NCI-H526 (cell line): ENCODE measurements around the gene CTIF.

Experiments used
- DNase-seq, 2 experiments: peaks; one replicate each; lab custom pipeline; 2025; lab: John Stamatoyannopoulos, UW

CTIF gene

DNA sequence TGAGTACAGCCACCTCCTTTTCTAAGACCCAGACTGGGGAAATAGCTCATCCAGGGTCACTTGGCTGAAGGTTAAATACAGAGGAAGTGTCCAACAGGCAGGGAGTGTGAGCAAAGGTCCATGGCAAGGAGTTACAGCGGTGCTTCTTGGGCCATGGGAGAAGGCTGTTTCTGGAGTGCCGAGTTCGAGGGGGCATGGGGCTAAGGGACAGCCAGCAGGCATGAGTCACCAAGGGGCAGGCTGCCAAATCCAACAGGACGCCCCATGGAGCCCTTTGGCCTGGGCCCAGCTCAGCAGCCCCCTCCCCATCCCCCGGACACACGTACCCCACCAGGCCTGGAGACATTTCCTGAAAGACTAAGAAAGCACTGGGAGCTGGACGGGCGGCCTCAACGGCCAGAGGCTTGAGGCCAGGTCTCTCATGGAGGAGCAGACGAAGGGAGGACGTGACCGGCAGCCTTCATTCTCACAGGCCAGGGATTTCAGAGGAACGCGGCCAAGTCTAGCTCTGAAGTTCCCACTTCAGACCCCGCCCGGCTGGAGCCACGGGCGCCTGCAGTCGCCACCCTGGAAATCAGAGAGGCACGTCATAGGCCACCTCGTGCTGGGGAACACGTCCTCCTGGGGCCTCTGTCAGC, 251.5 kb downstream of the CTIF start:
- no peak for DNase-seq

DNA sequence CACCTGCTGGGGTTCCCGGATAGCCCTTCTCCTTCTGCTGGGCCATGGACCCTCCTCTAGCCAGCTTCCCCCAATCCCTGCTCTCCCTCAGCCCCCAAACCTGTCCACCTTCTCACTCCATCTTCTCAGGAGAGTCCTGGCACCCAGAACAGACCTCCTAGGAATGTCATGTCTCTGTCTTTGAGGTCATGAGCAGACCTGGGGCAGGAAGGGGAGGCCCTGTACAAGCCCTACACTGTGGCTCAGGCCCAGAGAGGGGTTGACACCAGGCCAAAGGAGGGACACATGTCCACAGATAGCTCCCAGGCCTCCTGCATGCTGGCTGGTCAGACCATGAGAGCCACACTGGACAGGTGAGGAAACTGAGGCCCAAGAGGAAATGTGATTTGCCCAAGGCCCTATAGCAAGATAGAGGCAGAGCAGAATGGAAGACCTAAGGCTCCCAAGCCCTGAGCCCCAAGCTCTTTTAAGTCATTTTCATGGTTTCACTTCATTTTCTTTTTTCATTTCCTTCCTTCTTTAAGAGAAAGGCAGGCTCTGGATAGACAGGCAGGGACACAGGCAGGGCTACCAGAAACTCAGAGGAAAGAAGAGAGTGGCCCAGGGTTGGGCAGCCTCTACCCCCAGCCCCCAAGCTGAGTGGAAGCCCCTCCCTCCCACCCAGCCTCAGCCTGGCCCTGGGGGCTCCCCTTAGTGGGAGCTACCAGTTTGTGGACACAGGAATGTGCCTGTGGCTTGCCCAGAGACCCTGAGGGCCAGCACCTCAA, 252.2 kb downstream of the CTIF start:
- no peak for DNase-seq

DNA sequence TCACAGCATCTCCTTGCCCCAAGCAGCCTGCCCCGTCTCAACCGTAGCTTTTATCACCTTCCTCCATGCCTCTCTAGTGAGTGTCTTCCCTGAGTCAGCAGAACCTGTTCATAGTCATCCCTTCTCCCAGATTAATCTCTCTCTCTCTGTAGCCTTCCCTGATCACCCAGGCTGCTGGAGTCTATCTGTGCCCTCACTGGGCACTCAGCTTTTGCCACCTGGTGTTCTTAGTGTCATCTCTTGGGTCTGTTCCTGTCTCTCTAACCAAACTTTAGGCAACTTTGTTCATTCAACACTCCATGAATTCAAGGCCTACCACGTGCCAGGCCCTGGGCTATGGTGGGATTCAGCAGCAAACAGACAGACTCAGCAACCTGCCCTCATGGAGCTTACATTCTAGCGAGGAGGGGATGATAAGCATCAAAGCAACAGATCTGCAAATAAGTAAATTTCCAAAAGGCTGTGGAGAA, 252.8 kb downstream of the CTIF start:
- no peak for DNase-seq

DNA sequence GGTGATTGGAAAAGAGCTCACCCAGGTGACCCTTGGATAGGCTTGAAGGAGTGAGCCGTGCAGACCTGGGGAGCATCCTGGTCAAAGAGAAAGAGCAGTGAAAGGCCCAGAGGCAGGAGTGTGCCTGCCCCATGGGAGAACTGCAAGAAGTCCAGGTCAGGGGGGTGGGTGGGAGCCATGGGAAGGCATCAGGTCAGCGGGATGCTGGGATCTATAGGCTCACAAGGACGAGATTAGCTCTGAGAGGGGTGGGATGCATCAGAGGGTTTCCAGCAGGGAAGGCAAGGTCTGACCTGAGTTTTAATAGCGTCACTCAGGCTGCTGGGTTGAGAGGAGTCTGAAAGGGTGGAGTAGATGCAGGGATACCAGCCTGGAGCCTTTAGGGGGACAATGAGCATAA, 253.3 kb downstream of the CTIF start:
- DNase-seq, result no peak

DNA sequence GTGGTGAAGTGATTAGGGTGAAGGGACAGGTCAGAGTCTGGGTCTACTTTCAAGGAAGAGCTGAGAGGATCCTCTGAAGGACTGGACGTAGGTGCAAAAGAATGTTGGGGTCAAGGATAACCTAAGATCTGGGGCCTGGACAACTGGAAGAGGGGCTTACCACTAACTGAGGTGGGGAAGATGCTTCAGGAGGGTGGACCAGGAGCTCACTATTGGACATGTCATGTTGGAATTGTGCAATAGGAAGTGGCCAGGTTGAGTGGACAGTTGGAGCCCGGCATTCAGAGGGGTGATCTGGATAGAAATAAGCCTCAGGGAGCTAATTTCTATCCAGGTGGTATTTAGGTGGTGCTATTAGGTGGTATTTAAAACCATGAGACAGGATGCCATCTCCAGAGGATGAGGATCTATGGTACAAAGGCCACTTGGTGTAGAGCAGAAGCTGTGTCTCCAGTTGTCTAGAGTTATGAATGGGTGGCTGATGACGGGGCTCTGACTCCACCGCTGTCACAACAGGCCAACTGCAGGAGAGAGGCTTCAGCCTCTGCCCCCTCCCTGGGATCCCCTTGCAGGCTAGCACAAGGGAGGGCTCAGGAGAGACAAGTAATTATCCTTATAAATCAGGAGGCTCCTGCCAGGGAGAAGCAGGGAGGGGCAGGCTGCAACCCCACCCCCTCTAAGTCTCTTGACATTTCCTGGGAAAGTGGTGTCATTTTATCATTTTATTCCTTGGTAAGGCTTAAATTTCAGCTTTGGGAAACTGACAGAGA, 254.0 kb downstream of the CTIF start:
- no peak for DNase-seq

DNA sequence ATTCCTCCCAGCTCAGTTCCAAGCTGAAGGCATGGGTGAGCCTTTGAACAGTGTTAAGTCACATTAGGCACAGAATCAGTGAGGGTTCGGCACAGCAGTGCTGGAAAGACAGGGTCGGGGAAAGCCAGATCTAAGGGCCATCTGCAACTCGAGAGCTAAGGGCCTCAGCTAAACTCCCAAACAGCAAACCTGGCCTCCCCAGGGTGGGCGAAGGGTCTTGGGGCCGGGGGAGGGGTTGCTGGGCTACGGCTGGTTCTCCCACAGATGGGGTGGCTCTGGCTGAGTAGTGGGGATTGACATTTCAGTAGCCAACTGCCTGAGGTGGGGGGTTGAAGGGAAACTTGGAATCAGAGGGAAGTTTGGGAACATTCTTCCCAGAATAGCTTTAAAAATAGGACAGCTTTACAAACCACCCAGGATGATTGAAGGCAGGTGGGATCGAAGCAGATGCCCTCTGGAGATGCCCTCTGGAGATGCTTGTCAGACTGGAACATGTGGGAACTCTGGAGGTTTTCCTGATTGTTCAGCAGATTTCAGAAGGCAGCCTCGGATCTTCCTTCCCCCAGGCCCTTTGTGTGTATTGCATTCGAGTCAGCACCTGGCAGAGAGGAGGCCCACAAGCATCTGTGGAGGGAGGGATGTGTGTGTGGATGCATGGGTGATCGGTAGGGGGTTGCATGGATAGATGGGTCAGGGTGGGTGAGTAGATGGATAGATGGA, 255.6 kb downstream of the CTIF start:
- no peak for DNase-seq

DNA sequence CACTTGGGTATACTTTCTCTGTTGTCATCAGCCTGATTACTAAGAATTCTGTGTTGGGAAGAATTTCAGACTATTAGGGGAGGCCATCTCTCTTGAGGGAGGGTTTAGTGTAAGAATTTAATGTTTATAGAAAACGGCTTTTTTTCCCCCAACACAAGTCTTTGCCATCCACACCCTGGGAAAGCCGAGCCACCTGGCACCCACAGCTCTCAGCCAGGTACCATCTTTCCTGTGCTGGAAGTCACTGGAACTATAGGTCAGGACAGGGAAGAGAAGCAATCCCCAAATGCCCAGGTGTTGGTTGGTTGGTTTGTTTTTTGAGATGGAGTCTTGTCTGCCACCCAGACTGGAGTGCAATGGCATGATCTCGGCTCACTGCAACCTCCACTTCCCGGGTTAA, 256.9 kb downstream of the CTIF start:
- no peak for DNase-seq

DNA sequence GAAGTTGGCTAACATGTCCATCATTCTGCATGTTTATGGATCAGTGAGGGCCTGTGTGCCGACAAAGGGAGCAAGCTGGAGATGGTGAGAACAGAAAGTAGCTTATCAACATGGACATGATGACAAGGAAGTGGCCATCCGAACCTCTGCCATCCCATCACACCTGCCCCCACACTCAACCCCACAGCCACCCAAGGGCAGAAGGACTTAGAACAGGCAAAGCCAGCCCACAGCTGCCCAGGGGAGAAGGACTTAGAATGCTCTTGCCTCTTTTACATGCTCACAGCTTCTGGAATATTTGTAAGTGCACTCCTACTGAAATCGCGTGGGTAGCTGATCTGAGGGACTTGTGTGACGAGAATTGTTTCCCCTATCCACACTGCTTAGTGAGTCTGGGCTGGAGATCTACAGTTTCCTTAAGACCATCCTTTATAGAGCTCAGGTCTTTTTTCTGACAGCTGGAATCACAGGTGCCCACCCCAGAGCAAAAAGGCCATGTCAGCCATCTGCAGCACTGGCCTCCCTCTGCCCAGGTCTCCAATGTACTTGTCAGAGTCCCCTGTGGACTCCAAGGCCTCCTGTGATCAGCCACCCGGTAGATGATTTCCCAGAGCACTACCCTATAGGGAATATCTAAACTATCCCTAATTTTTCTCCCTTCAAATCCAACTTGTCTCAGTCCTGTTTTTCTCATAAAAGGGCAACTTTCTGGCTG, 257.8 kb downstream of the CTIF start:
- DNase-seq, result no peak

DNA sequence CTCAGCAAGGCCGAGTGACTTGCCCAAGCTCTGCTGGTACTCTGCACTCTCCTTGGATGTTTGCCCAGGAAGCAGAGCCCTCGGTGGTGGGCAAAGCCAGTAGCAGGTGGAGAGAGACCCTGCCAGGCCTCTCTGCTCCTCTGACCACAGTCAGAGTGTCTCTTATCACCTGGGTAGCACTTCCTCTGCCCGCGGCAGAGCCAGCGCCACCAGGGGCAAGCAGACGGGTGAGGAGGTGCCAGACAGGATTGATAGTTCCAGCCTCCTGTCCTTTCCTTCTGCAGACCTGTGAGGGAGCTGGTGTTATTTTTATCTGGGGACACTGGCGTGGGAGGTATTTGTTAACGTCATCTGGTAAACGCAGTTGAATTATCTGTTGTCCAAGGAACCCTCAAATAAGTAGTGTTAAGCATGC, 259.0 kb downstream of the CTIF start:
- DNase-seq, result no peak

DNA sequence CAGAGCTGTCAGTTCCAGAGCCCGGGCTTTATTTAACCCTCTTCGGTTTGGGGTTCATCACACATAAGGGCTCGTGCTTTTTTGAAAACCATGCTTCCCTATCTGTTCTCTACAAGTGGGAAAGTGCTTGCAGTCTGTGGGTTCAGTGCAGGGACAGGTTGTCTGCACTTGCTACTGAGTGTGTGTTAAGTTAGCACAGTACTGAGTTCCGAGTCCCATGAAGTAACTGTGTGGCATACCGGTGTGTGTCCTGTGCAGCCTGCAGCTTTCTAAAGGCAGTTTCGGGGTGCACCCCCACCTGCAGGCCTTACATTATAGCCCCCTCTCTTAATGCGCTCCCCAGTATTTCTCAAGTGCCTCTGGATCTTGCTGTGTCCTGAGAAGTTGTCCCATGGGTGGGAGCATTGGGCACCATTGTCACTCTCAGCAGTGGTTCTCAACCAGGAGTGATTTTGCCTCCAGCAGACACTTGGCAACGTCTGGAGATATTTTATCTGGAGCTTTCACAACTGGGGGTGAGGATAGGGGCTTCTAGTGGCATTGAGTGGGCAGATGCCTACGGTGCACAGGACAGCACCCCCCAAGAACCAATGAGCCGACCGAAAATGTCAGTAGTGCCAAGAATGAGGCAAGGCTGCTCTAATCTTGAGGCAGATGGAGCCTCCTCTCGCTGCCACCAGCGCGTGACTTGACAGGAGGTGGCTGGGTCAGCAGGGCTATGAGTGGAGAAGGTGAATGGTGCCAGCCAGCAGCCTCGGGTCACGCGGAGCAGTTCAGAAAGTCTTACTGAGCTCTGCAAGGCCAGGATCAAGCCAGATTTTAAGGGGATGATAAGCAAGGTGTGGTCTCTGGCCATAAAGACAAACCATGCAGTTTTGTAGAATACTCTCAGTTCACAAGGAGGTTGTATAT, 259.8 kb downstream of the CTIF start:
- DNase-seq, result no peak

DNA sequence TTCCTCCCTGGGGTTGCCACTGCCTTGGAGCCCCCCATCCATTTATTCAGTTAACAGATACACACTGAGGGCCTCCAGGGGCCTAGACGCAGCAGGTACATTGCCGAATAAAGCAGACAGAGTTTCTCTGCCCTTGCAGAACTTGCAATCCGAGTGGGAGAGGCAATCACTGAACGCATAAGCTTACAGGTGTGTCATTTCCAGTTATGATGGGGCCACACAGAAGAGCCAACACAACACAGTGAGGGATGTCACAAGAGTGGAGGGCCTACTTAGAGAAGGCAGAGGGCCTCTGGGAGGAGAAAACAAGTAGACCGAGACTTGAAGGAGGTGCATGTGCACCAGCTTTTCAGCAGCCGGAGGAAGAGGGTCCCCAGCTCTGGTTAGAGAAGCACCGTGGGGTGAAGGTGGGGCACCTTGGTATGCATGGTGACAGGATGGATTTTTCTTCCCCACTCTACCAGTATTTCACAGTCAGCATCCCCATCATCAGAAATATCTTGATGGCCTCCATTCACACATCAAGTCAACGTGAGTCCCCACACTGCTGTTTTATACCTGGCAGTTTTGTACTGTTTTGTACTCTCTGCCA, 261.0 kb downstream of the CTIF start:
- no peak for DNase-seq

DNA sequence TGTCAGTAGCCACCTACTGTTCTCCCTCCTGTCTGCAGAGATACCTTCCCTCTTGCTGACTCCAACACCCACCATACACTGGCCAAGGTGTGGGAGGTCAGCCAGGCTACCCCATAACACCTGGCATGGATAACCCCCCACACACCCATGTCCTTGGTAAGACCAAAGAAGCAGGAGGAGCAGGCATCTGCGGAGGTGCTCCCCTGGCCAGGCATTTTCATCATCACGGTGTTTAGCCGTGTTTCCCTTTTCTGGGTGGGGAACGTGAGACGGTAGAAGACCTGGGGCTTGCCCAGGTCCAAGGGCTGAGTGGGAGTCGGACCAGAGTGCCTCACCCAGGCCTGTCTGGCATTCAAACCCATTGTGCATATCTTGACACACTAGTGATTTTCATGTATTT, 261.6 kb downstream of the CTIF start:
- DNase-seq, result no peak

DNA sequence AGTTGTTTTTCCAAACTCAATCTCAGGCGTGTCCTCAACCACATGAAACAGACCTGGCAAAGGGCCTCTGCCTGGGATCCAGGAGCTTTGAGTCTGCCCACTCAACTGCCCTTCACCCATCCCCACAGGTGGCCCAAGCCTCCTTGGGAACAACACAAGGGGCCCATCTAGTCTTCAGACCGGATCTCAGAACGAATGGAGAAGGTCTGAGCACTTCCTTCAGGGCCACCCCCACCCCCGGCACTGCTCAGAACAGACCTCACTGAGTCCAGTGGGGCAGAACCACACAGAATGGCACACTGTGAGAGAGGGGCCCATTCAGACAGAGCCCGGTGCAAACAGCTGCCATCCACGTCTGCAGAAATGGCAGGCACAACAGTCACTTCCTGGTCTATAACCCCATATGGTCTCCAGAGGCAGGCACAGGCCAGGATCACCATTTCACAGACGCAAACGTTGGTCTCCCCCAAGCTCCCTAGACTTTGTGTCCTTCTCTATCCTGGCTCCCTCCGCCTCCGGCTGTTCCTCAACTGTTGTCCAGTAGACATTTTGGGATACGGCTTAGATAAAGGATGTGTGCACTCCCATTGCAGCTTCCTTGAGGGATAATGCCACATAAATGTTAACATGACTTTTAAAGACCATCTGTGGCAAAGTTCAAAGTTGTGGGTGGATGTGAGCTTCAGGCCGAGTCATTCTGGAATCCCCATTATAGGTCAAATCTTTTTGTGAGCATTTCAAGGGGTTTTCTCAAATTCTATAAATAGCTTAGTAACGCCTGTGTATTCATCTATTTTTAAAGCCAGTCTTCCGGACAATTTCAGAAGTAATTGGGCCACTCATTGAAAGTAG, 262.3 kb downstream of the CTIF start:
- DNase-seq, result no peak

DNA sequence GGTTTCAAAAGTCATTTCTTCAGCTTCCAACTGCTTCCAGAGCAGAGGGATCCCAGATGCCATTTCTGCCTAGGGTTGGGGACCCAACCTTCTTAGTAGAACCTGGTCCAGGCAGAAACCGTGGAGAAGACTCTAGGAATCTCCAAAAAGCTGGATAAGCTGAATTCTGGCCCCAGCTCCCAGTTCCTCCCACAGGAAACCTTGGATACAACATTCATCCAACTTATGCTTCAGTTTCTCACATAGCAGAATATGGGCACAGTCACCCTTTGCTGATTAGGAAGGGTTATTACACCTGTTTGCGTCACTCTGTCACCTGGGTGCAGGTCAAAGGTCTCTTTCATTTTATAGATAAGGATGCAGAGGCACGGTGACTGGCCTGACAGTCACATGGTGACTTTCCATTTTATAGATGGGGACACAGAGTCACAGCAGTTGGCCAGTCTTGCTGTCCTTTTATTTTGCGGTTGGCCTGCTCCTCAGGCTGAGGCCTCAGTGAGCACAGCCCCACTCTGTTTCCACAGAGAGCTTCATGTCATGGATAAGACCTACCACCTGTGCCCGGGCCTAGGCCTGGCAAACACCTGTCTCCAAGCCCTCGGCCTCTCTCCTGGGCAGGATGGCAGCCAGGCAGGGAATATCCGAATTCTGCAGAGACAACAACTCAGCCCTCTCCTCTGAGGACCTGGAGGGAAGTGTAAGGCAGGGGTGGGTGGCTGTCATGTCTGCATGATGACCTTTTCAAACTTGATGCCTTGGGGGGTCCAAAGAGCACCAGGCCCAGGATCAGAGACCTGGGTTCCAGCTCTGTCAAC, 263.1 kb downstream of the CTIF start:
- DNase-seq, result no peak

DNA sequence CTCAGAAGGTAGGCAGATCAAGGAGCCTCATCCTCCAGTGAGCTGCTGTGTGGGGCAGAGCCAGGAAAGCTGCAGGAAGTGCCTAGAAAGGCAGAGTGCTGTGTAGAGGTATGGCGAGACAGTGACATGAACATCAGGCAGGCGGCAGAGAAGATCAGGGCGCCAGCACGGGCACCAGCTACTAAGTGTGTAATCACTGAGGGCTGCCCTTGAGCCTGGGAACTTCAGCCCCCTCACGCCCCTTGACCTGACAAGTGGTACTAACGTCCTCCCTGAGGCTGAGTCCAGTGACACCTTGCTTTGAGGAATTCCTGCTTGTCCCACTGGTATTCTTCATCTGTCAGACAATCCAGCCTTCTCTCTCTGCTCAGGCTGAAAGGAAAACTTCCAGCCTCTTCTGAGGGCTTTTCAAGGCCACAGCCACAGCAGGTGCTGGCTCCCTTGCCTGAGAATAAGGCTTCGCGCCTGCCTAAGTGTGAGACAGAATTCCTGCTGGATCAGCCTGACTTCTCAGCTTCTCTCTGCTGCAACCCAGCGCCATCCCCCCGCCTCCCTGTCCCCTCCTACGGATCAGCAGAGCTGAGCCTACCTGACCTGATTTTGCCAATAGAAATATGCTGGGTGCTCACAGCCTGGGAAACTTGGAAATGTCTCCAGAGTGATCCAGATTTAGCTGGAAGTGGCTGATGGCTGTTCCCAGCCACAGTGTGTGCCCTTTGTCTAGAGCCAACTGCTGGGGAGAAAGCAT, 263.9 kb downstream of the CTIF start:
- no peak for DNase-seq

DNA sequence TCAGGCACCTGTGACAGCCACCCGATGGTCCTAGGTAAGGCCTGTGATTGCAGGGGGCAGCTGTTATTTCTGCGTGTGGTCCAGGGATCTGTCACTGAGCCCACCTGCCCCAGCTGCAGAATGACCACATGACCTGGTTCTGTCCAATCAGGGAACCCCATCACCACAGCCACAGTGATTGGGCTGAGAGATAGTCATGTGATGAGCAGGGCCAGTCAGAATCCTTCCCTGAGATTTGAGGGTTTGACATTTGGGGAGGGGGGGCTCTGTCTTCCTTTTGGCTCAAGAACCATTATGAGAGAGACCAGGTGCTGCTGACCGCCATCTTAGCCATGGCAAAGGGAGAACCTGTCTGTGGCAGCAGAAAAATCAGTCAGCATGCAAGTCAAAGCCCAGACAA, 264.7 kb downstream of the CTIF start:
- DNase-seq, result no peak
